GM19468 (cell line): ENCODE measurements around the gene UBAC2.

Experiments used
- ATAC-seq: cut with Tn5 transposase; IDR thresholded peaks from one replicate; pipeline ENCODE4 v1.9.1; 2021; ENCODE audit warnings: mild to moderate bottlenecking, moderate library complexity, moderate number of reproducible peaks; ENCODE audit not compliant: unreplicated experiment; ENCODE audit errors: extremely low read depth

UBAC2 gene

DNA sequence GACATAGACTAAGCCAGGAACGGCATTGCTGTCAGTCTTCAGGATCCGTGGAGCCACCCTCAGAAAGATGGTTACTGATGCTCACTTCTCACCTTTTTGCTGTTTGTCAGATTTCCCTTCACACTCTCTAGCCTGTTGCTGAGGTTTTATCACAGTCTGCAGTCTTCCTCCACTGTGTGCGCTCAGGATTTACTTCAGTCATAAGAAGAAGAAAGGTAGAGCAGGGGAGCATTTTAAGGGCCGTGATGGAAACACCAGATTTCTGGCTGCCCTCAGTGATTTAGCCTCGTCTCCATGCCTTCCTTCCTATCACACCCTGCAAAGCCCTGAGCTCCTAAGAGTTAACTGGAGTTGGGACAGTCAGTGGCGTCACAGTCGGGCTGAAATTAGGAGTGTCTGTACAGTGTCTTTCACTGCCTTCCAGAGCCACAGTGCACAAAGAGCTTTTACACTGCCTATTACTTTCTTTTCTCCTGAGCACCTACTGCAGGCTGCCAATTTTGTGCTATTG is 166.5 kb downstream of the UBAC2 start:
- ATAC-seq, result no peak

DNA sequence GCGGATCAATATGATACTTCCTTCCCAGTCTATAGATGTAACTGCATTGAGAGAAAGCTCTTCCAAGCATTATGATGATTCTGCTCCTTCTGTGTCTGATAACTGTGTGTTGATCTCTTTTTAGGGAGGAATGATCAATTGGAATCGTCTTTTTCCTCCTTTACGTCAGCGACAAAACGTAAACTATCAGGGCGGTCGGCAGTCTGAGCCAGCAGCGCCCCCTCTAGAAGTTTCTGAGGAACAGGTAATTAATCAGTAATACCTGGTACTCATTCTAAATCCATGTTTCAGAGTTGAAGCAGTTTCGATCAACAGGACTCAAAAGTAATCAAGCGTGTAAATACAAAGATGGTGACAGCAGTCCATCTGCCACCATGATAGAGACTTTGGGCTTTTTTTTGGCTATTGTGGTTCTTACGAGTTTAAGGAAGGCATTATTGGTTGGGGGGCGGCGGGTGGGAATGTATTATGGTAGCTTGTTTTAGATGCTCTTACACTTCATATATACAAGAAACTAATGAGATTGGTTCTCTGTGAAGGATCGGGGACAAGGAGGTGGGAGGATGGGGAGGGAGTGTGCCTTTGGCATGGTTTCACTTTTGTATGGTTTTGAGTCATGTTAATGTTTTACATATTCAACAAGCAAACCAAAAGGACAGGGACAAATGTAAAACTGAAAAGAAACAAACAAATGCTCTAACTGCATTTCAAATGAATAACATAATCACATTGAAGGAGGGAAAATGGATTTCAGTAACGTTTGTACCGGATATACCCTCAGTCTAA is 167.2 kb downstream of the UBAC2 start:
- ATAC-seq, result no peak

DNA sequence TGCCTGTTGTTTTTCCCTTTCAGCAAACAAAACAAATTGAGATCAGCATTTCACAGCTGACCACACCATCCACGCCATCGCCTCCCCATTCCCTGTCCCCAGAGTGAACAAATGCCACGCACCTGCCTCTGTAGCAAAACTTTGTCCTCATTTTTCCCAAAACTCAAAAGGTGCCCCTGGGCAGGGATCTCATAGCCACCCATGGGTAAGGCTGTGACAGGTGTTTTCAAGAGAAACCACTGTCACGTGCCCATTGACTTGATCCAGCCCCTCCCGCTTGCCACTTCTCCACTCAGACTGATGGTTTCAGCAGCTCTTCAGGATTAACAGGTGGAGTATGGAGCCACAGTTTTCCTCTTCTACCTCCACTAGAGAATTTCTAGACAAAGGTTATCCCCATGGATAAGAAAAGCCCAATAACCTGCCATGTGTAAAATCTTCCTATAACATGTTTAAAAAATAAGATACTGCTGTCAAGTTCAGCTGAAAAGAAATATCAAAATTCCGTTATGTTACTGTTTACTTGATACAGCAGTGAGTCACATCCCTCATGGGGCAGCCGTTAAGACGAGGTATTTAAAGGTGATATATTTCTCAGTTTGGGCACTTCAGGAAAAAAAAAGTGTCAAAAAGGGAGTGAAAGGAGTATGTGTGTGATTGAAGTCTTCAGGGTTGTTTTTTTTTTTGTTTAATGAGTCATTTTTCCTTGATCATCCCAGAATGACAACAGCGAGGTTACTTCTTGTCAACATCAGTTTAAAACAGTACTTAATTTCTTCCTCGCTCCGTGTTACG is 170.0 kb downstream of the UBAC2 start:
- no peak for ATAC-seq

DNA sequence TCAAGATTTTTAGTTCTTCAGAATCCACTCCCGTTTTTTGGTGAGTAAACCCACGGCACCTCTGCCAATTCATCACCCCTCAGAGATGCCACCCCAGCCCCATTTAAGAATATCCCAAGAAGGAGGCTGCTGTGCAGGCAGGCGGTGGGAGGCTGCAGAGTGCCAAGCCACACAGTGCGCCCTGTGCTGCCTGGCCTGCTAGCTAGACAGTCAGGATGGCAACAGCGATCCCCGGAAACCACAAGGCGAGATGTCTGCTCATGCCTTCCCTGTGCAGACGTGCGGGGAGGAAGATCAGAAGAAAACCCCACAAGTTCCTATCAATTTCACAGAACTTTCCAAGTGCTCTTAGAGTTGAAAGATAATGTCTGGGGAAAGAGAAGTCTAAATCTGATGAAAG is 171.3 kb downstream of the UBAC2 start:
- no peak for ATAC-seq

DNA sequence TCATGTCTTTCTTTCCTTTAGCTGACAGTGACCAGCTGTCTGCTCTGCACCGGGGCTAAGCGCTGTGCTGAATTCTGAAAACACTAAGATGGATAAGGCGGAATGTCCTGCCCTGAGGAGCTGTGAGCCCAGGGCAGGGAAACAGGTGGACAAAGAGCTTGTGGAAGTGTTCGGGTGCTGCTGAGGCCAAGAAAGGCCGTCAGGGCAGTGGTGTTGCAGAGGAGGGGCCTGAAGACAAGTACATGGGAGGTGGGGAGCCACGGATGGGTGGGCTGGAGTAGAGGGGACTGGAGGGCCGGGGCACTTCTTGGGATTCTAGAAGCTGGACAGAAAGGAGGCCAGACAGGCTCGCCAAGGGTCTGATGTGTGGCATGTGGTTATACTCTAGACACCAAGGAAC is 172.8 kb downstream of the UBAC2 start:
- ATAC-seq, result no peak

DNA sequence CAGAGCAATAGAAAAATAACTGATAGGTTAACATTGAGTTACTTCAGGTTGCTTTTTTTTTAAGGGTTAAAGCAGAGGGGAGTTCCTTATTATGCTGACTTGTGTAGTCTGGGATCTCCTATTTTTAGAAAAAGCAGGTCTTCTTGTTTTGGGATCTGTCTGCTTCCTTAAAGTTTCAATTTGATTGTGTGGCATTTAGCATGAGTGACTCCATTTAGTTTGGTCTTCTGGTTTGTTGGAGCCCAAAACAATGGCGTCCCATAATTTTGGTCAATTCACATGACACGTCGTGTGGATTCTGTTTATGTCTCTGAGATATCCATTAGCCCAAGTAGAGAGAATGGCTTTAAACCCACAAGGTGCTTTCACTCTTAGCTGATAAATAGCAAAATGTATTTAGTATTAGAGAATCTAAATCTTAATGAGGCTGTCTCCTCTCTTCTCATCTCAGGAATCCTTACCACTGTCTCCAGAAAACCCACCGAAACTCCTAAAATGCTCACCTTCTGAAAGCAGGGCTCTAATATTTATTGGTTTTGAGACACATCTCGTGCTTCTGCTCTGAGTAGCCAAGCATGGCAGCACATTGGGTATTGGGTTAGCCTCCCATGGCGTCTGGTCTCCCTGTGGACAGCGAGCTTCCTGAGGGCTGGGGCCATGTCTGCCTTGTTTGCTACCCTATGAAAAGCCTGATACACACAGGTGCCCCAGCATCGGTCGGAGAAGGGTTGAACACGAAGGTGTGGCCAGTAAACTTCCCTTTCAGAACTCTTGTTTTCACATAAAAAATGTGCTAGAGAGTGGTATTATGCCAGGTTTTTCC is 173.7 kb downstream of the UBAC2 start:
- ATAC-seq, result peak; percentile 28

DNA sequence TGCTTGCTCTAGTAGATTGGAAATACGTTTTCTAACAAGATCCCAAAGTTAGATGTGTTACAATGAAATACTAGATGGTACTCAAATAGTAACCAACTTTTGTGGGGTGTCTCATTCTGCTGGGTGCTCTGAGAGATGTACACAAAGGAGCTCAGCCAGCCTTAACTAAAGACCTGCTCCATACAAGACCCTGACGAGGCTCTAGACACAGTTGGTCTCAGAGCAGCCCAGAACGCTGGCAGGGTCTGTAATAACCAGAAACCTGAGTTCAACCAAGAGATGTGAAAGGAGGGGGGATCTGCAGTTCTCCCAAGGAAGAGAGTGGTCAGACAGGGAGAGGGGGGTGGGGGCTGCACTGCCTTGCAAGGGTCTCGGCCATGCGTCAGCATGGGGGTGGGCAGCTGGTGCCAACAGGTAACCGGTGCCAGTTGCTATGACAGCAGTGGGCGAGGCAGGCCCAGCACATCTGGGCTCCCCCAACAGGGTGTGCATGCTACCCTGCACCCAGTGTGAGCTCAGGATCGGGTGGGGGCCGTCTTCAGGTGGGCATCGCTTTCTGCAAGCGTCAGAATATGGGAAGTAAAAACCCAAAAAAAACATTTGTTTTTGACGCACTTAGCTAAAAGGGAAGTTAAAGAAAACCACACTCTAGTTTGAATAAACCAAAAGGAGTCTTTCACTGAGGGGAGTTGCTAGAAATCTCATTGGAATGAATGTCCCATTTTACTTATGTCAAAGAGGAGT is 174.5 kb downstream of the UBAC2 start:
- peak; percentile 34 for ATAC-seq

DNA sequence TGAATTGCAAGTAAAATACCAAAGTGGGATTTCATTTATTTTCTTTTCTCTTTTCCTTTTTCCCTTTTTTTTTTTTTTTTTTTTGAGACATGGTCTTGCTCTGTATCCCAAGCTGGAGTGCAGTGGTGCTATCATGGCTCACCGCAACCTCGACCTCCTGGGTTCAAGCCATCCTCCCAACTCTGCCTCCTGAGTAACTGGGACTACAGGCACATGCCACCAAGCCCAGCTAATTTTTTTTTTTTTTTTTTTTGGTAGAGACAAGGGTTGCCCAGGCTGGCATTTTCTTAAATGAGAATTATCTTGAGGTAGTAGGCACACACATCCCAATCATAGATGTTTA is 175.1 kb downstream of the UBAC2 start:
- no peak for ATAC-seq

DNA sequence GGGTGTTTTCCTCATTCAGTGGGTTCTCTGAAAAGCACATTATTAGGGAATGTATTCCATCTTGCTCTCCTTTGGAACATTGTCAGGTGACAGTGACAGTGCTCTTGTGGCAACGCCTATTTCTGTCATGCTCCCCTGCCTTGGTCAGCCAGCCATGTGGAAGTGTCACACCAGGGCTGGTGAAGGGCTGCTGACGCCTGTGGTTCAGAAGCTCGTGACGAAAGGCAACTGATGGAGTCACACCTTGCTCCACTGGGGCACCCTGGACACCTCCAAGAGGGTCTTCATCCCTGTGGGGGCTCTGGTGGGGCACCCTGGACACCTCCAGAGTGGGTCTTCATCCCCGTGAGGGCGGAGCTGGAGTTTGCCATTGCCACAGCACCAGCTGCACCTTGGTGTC is 175.5 kb downstream of the UBAC2 start:
- ATAC-seq, result peak; percentile 31

DNA sequence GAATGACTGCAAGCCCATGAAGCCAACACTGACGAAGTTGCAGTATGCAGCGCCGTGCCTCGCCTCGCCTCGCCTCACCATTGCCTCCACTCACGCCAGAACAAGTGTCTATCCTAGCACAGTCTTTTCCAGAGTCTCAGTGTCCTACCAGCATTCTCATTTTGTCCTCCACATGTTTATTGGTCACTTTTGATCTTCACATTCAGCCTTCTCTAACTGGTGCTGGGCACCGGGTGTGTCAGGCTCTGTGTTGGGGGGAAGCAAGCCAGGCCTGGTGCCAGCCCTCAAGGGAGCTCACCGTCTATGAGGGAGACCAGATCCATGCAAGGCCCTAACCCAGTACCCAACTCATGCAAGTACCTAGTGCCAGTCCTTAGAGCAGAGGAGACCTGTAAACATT is 176.3 kb downstream of the UBAC2 start:
- ATAC-seq, result no peak

DNA sequence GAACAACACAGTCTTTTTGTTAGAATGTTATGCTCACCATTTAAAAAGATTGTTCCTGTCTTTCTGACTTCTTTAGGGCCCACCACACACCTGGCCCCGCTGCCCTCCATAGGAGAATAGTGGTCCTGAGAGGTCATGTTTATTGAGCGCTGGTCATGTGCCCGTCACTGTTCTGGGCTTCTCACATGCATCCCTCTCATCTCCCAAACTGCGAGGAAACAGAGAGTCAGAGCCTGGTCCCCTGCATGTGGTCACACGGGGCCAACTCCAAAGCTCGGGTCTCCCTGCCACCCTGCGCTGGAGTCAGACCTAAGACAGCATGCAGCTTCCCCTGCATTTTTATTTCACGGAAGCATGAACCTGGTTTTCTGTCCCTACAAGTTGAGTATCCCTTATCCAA is 177.0 kb downstream of the UBAC2 start:
- ATAC-seq, result no peak

DNA sequence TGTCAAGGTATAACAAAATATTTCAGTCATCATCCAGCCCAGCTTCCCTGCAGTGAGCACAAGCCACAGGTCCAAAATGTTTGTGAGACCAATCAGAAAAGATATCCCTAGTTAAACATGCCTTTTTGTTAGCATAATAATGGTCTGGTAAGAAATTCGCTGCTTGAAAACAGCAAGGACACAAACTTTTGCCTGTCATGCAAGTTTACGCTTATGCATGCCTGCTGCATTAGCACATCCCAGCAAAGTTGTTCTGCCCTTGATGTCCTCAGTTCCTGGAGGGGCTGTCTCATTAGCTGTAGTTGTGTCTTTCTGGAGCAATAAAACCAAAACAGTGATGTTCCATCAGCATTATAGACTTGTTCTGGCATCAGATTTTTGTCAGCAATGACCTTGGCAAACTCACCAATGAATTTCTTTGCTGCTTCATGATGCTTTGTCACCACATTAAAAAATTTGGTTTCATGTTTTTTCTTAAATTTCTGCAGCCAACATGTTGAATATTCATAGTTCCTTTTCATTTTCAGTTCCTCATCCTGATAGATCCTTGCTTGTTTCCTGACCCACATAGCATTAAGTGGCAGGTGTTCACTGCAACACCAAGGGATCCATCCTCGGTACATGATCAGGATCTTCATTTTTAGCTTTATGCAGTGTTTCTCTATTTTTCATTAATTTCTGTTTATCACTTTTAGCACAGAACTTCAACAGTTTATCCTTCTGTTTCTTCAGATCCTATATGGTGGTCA is 178.5 kb downstream of the UBAC2 start:
- no peak for ATAC-seq

DNA sequence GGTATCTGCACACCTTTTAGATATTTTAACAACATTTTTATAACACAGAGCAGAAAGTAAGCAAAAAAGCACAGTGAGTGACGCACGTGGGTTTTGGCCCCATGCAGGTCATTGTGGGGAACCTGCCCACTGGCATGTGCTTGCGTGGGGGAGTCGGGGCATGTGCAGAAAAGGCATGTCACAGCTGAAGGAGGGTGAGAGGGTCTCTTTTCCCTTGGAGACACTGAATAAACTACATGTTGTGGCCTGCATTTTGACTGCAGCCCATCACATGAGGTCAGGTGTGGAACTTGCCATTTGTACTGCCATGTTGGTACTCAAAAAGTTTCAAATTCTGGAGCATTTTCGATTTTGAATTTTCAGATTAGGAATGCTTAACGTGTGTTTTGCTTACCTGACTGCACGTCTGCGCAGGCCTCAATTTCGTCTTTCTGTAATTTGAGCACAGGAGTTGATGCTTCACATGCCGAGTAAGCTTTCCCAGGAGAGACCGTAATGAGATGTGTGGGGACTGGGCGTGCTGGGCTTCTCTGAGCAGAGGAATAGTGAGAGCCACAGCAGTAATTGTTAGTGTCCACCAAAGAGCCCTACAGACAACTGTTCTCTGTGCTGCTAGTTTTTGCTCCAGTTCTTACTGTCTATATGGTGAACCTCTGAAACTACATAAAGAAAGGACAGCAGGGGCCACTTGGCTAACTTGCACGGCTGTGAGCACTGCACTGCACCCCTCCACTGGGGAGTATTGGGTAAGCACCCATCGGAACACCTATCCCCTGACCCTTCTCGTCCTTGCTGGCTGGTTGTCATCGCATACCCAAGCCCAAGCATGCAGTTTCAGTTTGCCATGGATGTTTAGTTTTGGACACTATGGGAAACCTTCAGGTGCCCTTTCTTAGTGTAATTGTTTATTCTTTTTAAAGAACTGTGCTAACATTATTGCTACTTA is 179.5 kb downstream of the UBAC2 start:
- no peak for ATAC-seq

DNA sequence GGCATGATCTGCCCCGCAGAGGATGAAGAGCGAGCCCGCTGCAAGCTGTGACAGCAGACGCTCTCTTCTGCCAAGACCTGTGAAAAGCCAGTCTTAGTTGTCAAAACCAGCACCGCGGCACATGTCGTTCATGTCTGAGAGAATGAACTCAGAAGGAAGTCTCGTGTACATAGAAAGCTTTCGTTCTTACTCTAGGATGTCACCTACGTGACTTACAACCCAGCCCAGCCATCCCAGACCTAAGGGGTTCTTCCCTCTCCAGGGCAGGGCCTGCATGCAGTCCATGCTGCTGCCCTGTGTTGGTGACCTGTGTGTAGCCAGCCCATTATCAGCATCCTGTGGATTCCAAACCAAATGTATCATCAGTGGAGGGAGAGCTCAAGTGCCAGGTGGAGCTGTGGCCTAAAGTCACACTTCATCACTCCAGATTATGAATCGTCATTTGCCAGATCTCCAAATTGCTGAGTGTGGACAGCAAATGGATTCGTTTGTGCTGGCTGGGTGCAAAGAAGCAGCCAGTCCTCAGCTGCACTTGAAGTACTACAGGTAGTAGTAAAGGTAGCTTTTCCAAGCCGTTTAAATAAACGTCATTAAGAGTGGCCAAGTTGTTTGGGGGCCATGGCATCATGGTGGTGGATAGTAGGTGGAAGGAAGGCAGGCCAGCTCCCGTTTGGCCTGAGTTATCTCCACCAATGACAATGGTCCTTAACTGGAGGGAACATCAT is 180.4 kb downstream of the UBAC2 start:
- ATAC-seq, result peak; percentile 51

DNA sequence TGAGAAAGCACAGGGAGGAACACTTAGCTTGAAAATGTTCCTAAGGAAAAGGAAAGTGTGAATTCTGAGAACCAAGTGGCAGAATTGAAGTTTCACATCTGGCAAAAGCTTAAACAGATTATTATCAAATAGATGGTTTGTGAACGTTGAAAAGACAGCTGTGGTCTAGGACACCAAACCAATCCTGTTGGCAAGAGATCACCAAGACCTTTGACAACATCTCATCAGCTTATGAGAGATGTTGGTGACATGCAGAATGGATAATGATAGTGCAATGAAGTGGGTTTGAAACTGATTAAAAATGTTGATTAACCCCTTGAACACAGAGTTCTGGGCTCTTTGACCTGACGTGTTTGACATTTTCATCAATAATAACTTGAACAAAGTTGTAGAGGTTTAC is 181.1 kb downstream of the UBAC2 start:
- ATAC-seq, result no peak

DNA sequence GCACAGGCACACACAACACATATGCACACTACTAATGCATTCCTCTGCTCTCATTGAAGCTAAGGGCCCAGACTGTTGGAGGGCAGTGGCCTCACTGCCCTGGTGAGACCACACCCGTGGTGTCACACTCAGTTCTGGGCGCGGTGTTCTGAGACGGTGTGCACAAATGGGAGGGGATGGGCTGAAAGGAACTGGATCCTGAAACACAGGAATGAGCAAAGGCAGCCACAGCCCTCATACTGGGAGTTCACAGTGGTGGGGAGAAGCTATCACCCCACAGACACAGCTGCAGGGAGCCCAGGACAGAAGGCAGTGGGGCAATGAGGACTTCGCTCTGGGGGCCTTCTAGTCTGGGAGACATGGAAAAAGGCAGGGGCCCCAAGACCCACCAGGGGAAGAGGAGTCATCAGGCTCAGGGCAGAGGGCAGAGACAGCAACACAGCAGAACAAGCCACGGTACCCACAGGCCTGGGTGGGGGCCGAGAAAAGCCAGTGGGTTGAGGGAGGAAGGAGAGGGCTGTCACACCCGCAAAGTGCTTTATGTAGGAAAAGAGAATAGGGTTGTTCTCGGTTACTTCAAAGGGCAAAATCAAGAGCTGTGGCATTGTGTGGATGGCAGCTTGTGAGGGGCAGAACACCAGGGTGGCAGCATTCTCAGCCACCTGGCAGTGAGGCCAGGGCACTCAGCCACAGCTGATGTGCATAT is 181.9 kb downstream of the UBAC2 start:
- ATAC-seq, result no peak

DNA sequence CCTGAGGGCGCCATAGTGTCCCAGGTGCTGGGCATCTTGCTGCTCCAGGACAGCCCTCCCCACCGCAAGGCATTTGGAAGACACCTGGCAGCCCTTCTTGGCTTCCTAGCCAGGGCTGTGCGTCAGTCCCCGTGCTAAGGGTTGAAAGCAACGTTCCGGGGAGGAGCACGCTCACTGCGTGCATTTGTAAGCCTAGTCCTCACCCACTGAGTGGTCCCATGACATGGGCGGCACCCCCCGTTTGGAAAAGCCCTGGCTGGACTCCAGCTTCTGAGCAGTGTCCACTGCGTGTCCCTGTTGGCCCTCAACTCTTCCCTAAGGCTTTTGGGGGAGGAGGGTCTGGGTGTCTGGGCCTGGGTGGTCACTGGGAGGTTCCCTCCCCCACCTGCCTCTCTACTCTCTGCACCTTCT is 182.9 kb downstream of the UBAC2 start:
- ATAC-seq, result no peak
